GM23338 (cell line): ENCODE results near the gene ASGR1.

Experiments
- CREB1 ChIP-seq: fragments of 250-450 bp; sonication (Bioruptor Pico); IDR thresholded peaks from 2 replicates; pipeline ENCODE4 v1.5.0; 2020; ENCODE audit warnings: low read depth, mild to moderate bottlenecking, moderate library complexity
- CTCF ChIP-seq, 2 experiments: fragments of 200-600 bp in 1 of 2; sonication (generic) in 1 of 2; conservative IDR thresholded peaks; 2 replicates each; pipeline versions ENCODE4 v1.5.1 to v1.6.1; 2016 to 2017; ENCODE audit warnings: antibody characterized with exemption in 2 of 2, low read depth in 2 of 2, mild to moderate bottlenecking in 2 of 2, moderate library complexity in 1 of 2
- EZH2 ChIP-seq: fragments of 200-600 bp; sonication (generic); IDR thresholded peaks from one replicate; pipeline ENCODE4 v1.8.0; 2017; ENCODE audit warnings: antibody characterized with exemption, mild to moderate bottlenecking, low read depth; ENCODE audit not compliant: unreplicated experiment
- EZH2phosphoT487 ChIP-seq: fragments of 200-600 bp; sonication (generic); IDR thresholded peaks from one replicate; pipeline ENCODE4 v1.8.1; 2018; ENCODE audit warnings: antibody characterized with exemption; ENCODE audit not compliant: unreplicated experiment
- POLR2AphosphoS5 ChIP-seq: IDR thresholded peaks from 2 replicates; pipeline ENCODE4 v1.6.1; 2016; ENCODE audit warnings: antibody characterized with exemption, low read depth
- ZNF331 ChIP-seq: fragments of 250-450 bp; sonication (Bioruptor Pico); IDR thresholded peaks from 2 replicates; pipeline ENCODE4 v1.5.0; 2020; ENCODE audit warnings: low read depth, mild to moderate bottlenecking, moderate library complexity
- TF ChIP-seq, protein P1 (sequence below): IDR thresholded peaks from one replicate; pipeline ENCODE4 v1.6.1; 2018; ENCODE audit warnings: antibody characterized with exemption; ENCODE audit not compliant: unreplicated experiment

DNA sequence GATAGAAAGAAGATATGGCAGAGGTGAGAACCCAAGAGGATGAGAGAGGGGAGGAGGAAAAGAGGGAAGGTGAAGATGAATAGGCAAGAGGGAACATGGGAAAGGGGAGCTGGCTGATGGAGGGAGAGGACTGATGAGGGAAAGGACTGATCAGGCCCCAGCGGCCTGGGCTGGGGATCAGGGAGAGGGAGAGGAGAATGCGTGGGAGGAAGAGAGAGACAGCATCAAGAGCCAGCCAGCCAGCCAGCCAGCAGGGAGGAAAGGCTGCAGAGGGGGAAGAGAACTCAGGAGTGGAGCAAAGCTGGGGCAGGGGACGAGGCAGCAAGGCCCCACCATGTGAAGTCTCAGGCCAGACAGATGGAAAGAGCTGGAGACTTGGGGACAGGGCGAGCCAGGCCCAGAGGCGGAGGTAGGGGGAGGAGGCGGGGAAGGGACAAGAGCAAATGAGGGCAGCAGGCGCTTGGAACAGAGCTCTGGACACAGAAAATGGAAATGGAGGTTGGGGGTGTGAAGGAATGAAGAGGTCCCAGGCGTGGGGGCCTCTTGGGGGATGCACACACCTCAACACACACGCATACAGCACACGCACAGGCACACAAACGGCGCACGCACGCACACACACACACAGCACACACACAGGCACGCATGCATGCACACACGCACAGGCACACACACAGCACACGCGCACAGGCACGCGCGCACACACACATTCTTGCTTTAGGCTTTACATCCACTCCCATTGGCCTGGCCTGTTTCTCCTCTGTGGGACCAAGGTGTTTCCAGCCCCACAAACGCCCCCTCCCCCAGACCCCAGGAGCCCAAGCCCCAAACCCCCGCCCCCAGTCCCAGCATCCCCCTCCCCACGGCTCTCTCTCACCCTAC lies 28.2 kb upstream of the ASGR1 start:
- TF ChIP-seq CTCF (conservative IDR thresholded peaks at IDR 0.05; ENCODE audit: low read depth in 2 of 2) (no peak), EZH2phosphoT487 (no peak), POLR2AphosphoS5 (no peak), EZH2 (no peak), CREB1 (CRISPR knock-in tag) (no peak), ZNF331 (CRISPR knock-in tag) (no peak)
- TF ChIP-seq, protein P1, sequence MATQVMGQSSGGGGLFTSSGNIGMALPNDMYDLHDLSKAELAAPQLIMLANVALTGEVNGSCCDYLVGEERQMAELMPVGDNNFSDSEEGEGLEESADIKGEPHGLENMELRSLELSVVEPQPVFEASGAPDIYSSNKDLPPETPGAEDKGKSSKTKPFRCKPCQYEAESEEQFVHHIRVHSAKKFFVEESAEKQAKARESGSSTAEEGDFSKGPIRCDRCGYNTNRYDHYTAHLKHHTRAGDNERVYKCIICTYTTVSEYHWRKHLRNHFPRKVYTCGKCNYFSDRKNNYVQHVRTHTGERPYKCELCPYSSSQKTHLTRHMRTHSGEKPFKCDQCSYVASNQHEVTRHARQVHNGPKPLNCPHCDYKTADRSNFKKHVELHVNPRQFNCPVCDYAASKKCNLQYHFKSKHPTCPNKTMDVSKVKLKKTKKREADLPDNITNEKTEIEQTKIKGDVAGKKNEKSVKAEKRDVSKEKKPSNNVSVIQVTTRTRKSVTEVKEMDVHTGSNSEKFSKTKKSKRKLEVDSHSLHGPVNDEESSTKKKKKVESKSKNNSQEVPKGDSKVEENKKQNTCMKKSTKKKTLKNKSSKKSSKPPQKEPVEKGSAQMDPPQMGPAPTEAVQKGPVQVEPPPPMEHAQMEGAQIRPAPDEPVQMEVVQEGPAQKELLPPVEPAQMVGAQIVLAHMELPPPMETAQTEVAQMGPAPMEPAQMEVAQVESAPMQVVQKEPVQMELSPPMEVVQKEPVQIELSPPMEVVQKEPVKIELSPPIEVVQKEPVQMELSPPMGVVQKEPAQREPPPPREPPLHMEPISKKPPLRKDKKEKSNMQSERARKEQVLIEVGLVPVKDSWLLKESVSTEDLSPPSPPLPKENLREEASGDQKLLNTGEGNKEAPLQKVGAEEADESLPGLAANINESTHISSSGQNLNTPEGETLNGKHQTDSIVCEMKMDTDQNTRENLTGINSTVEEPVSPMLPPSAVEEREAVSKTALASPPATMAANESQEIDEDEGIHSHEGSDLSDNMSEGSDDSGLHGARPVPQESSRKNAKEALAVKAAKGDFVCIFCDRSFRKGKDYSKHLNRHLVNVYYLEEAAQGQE, result no peak
